Fibroblast of the aortic adventitia (primary cell): ENCODE measurements around the gene PPP2R3B. TPM values are rescaled to one million over a fixed set of nuclear protein-coding genes. Genes with fewer than 3 reads are reported as not detected.

Experiments used
- DNase-seq: peaks from one replicate; pipeline ENCODE4 v3.0.0-alpha.2; 2010; ENCODE audit warnings: low read depth
- H3K4me3 ChIP-seq: 2 replicates; pipeline ENCODE4 v1.5.1; 2011; ENCODE audit warnings: low read depth, mild to moderate bottlenecking, control low read depth, low read length, moderate library complexity
- CTCF ChIP-seq: IDR thresholded peaks from 2 replicates; pipeline ENCODE4 v1.5.1; 2011; ENCODE audit warnings: mild to moderate bottlenecking, low read length, control low read depth, inconsistent platforms; ENCODE audit not compliant: insufficient read depth
- total RNA-seq: library from RNA; depleted of rRNA; stranded (reverse); fragments of >200 nt; gene quantifications from 2 replicates; pipeline ENCODE4 v1.2.3, GENCODE V29; 2012; ENCODE audit warnings: low replicate concordance

The PPP2R3B gene
- total RNA-seq, 1 donor: 9.9 TPM

DNA sequence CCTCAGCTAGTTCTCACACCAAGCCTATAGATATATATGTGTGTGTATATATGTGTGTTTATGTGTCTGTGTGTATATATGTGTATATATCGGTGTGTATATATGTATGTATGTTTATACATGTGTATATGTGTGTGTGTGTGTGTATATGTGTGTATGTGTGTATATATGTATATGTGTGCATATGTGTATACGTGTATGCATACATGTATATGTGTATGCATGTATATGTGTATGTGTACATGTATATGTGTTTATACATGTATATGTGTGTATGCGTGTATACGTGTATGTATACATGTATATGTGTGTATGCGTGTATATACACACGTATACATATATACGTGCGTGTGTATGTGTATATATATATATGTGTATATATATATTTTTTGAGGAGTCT lies 86.4 kb downstream of the PPP2R3B start:
- no peak for TF ChIP-seq CTCF
- no peak overlapping the region for H3K4me3 ChIP-seq
- DNase-seq: no peak

DNA sequence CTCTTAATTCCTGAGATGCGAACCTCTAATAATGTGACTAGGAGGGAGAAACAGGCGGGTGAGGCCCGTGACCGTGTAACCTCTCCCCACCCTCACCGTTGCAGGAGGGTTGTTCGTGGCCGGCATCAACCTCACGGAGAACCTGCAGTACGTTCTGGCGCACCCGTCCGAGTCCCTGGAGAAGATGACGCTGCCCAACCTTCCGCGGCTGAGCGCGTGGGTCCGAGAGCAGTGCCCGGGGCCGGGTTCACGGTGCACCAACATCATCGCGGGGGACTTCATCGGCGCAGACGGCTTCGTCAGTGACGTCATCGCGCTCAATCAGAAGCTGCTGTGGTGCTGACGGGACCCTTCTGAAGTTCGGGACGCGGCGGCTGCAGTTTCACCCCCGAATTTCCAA lies 87.7 kb downstream of the PPP2R3B start:
- no peak overlapping the region for H3K4me3 ChIP-seq
- TF ChIP-seq CTCF: no peak
- no peak for DNase-seq

- TF ChIP-seq CTCF: no peak
- DNase-seq: no peak
- no peak overlapping the region for H3K4me3 ChIP-seq
Measured at GRCh38 chrX:295136-295535, 91.6 kb downstream of the PPP2R3B start.

GRCh38 chrX:292900-293897 lies 93.5 kb downstream of the PPP2R3B start:
- no peak overlapping the region for H3K4me3 ChIP-seq
- TF ChIP-seq CTCF: no peak
- DNase-seq: no peak

- DNase-seq: no peak
- H3K4me3 ChIP-seq: no peak overlapping the region
- no peak for TF ChIP-seq CTCF
Measured at GRCh38 chrX:291411-291901, 95.3 kb downstream of the PPP2R3B start.

DNA sequence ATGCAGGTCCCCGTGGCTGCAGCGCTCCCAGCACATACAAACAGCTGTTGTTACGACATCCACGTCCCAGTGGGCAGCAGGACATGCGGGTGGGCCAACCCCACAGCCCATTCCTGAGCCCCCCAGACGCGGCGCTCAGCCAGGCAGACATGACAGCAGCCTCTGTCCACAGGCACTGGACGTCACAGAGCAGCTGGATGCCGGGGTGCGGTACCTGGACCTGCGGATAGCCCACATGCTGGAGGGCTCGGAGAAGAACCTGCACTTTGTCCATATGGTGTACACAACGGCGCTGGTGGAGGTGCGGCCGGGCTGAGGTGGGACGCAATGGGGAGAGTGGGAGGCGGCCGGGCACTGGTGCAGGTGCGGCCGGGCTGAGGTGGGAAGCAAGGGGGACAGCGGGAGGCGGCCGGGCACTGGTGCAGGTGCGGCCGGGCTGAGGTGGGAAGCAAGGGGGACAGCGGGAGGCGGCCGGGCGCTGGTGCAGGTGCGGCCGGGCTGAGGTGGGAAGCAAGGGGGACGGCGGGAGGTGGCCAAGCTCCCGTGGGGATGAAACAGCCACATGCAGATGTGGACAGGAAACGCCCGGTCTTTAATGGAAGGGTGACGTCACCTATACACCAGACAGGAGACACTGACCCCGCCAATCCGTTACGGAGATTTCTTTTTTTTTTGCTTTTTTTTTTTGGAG lies 96.1 kb downstream of the PPP2R3B start:
- no peak overlapping the region for H3K4me3 ChIP-seq
- DNase-seq: no peak
- no peak for TF ChIP-seq CTCF
